Adipocyte (in vitro differentiated cells): ENCODE measurements around the gene CYP2A7.
"Not testable (repeated sequence)": the region's sequence is repeated elsewhere in the genome, so short reads cannot be mapped to it uniquely, and the experiment has no call there.

Source experiments
- DNase-seq: peaks from one replicate; pipeline ENCODE4 v3.0.0-alpha.2; 2015; ENCODE audit warnings: low read depth
- H3K27me3 ChIP-seq: replicated peaks from 2 replicates; pipeline ENCODE4 v1.7.0; 2013; ENCODE audit warnings: mild to moderate bottlenecking, low read length, moderate library complexity; ENCODE audit not compliant: control insufficient read depth, insufficient read depth
- H3K36me3 ChIP-seq: 2 replicates; pipeline ENCODE4 v1.7.0; 2013; ENCODE audit warnings: low read length, mild to moderate bottlenecking, moderate library complexity; ENCODE audit not compliant: control insufficient read depth, insufficient read depth, severe bottlenecking
- H3K4me1 ChIP-seq: 2 replicates; pipeline ENCODE4 v1.7.0; 2013; ENCODE audit warnings: mild to moderate bottlenecking, low read length, moderate library complexity; ENCODE audit not compliant: control insufficient read depth, insufficient read depth
- H3K4me3 ChIP-seq: 2 replicates; pipeline ENCODE4 v1.7.0; 2013; ENCODE audit warnings: mild to moderate bottlenecking, low read length, moderate library complexity
- H3K9ac ChIP-seq: 2 replicates; pipeline ENCODE4 v1.7.0; 2013; ENCODE audit warnings: mild to moderate bottlenecking, low read length, moderate library complexity
- H3K9me3 ChIP-seq: 2 replicates; pipeline ENCODE4 v1.7.0; 2013; ENCODE audit warnings: mild to moderate bottlenecking, low read length, moderate library complexity; ENCODE audit not compliant: control insufficient read depth

Gene CYP2A7, protein sequence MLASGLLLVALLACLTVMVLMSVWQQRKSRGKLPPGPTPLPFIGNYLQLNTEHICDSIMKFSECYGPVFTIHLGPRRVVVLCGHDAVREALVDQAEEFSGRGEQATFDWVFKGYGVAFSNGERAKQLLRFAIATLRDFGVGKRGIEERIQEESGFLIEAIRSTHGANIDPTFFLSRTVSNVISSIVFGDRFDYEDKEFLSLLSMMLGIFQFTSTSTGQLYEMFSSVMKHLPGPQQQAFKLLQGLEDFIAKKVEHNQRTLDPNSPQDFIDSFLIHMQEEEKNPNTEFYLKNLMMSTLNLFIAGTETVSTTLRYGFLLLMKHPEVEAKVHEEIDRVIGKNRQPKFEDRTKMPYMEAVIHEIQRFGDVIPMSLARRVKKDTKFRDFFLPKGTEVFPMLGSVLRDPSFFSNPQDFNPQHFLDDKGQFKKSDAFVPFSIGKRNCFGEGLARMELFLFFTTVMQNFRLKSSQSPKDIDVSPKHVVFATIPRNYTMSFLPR

DNA sequence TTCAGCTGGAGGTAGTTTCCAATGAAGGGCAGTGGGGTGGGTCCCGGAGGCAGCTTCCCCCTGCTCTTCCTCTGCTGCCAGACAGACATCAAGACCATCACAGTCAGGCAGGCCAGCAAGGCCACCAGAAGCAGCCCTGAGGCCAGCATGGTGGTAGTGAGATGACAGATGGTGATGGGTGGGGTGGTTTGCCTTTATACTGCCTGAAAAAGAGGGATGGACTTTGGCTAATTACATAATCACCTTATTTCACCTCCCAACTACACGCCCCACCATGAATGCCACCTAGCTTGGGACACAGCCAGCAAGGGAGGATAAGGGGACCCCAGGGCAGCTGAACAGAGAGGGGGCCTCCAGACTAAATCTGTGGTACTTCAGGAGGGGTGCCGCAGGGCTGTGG, at the start of gene CYP2A7:
CYP2A7 (minus strand) TSS at position 170 of the 400 bp plus-strand sequence; CDS start at position 149, 21 bp downstream.
- H3K4me1 ChIP-seq, DNase-seq, H3K27me3 ChIP-seq, H3K9ac ChIP-seq, H3K36me3 ChIP-seq, H3K4me3 ChIP-seq, H3K9me3 ChIP-seq: not testable (repeated sequence)

DNA sequence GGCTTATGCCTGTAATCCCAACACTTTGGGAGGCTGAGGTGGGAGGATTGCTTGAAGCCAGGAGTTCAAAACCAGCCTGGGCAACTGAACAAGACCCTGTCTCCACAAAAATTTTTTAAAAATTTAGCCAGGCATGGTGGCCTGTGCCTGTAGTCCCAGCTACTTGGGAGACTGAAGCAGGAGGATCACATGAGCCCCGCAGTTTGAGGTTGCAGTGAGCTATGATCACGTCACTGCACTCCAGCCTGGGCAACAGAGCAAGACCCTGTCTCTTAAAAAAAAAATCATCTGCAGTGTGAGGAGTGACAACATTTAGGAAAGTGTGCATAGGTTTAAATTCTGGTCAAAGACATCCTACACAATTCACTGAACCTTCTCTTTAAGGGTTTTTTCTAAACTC, 48.8 kb upstream of the CYP2A7 start:
- H3K27me3 ChIP-seq = peaks cover 13% of the 10 kb centered on the region
- H3K4me3 ChIP-seq, H3K9me3 ChIP-seq, DNase-seq, H3K4me1 ChIP-seq, H3K36me3 ChIP-seq, H3K9ac ChIP-seq: not testable (repeated sequence)

DNA sequence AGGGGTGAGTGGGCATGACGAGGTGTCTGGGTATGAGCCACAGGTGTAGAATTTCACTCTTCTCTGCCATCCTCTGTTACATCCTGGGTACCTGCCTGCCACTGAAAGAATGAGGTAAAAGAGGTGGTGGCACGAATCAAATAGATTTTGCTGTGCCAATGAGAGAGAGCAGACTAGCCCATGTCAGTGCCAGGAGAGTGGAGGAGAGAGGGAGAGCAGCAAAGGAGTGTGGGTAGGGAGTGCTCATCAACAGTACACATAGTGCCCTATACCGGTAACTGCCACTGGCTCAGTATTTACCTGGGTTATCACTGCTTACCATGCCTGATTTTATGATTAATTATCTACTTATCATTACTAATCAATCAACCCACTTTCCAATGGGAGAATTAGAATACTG, 47.9 kb upstream of the CYP2A7 start:
- not testable (repeated sequence) for H3K4me1 ChIP-seq, H3K36me3 ChIP-seq, H3K4me3 ChIP-seq, H3K9me3 ChIP-seq, H3K9ac ChIP-seq, DNase-seq
- H3K27me3 ChIP-seq = peaks cover 12% of the 10 kb centered on the region

DNA sequence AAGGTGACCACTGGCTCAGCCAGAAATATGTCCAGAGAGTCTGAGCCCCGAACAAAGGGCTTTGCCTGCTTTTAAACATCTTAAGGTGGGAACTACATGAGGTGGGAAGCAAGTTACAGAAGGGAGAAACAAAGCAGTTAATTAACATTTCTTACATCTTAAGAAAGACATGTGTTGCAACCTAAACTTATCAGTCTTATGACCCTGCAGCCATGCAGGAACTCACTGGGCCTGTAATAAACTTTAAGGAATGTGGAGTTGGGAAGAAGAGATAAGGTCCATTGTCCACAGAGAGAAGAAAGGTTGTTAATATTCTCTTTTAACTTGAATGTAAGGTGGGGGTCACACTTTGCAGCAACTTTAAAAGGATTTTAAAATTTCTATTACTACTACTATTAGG, 46.8 kb upstream of the CYP2A7 start:
- H3K27me3 ChIP-seq = peaks cover 12% of the 10 kb centered on the region
- no peak for DNase-seq
- H3K36me3 ChIP-seq = no peaks in the 10 kb centered on the region
- no peak overlapping the region for H3K9ac ChIP-seq
- no peaks in the 10 kb centered on the region for H3K4me1 ChIP-seq
- H3K4me3 ChIP-seq = no peak overlapping the region
- H3K9me3 ChIP-seq = no peaks in the 10 kb centered on the region

DNA sequence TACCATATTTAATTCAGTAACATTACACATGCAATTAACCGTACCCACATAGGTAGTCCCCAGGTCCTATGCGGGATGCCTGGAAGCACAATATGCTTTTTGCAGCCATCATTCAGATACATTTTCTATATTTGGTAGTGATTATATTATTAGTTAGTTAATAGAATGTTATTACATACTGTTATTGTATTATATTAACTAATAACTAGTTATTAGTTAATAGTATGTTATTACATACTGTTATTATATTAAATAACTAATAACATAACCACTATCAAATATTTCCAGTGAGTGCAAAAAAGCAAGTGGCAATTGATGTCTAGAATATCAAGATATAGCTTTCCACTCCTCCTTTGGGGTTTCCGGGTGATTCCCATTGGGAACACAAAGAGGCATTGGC, 45.5 kb upstream of the CYP2A7 start:
- H3K27me3 ChIP-seq = peaks cover 16% of the 10 kb centered on the region

DNA sequence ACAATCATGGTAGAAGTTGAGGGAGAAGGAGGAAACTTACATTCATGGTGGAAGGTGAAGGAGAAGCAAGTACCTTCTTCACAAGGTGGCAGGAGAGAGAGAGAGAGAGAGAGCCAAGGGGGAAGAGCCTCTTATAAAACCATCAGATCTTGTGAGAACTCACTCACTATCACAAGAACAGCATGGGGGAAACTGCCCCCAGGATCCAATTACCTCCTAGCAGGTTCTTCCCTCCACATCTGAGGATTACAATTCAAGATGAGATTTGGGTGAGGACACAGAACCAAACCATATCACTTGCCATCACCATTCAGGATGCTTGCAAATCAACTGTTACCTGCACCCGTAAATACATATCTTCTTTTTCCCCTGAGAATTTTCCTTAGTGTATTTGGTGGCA, 44.2 kb upstream of the CYP2A7 start:
- H3K9me3 ChIP-seq, H3K9ac ChIP-seq, H3K4me3 ChIP-seq, H3K36me3 ChIP-seq, DNase-seq, H3K4me1 ChIP-seq: not testable (repeated sequence)
- peaks cover 18% of the 10 kb centered on the region for H3K27me3 ChIP-seq

More for the DNA sequence above, 45.5 kb upstream of the CYP2A7 start:
- Histone ChIP-seq H3K36me3 (no peaks in the 10 kb centered on the region), H3K4me1 (no peaks in the 10 kb centered on the region), H3K9ac (no peak overlapping the region), H3K9me3 (no peaks in the 10 kb centered on the region), H3K4me3 (no peak overlapping the region)
- DNase-seq = no peak

DNA sequence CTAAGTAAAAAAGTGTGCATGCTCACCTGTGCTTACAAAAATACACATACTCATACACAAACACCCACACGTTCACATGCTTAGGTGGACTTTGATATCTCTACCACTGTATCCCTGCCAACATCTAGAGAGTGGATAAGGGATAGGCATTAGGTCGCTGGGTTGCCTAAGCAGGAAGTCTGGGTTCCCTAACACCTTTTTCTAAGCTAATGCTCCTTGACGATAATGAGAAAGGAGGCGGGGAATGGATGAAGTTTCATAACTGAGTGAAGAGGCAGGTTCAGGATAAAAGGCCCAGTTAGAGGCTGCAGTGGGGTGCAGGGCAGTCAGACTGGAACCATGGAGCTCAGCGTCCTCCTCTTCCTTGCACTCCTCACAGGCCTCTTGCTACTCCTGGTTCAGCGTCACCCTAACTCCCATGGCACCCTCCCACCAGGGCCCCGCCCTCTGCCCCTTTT, 41.9 kb upstream of the CYP2A7 start:
- Histone ChIP-seq H3K9ac (no peak overlapping the region), H3K4me3 (no peak overlapping the region), H3K27me3 (peaks cover 14% of the 10 kb centered on the region), H3K36me3 (no peaks in the 10 kb centered on the region), H3K4me1 (no peaks in the 10 kb centered on the region), H3K9me3 (peaks cover 13% of the 10 kb centered on the region)
- no peak for DNase-seq

DNA sequence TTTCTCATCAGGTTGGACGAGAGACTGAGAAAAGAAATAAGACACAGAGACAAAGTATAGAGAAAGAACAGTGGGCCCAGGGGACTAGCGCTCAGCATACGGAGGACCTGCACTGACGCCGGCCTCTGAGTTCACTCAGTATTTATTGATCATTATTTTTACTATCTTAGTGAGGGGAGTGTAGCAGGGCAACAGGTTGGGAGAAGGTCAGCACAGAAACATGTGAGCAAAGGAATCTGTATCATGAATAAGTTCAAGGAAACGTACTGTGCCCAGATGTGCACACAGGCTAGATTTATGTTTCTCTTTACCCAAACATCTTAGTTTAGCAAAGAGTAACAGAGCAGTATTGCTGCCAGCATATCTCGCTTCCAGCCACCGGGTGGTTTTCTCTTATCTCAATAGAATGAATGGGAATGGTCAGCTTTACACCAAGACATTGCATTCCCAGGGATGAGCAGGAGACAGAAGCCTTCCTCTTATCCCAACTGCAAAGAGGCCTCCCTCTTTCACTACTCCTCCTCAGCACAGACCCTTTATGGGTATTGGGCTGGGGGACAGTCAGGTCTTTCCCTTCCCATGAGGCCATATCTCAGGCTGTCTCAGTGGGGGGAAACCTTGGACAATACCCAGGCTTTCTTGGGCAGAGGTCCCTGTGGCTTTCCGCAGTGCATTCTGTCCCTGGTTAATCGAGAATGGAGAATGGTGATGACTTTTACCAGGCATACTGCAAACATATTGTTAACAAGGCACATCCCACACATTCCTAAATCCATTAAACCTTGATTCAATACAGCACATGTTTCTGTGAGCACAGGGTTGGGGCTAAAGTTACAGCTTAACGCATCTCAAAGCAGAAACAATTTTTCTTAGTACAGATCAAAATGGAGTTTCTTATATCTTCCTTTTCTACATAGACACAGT, 40.5 kb upstream of the CYP2A7 start:
- not testable (repeated sequence) for H3K4me3 ChIP-seq, DNase-seq, H3K36me3 ChIP-seq

DNA sequence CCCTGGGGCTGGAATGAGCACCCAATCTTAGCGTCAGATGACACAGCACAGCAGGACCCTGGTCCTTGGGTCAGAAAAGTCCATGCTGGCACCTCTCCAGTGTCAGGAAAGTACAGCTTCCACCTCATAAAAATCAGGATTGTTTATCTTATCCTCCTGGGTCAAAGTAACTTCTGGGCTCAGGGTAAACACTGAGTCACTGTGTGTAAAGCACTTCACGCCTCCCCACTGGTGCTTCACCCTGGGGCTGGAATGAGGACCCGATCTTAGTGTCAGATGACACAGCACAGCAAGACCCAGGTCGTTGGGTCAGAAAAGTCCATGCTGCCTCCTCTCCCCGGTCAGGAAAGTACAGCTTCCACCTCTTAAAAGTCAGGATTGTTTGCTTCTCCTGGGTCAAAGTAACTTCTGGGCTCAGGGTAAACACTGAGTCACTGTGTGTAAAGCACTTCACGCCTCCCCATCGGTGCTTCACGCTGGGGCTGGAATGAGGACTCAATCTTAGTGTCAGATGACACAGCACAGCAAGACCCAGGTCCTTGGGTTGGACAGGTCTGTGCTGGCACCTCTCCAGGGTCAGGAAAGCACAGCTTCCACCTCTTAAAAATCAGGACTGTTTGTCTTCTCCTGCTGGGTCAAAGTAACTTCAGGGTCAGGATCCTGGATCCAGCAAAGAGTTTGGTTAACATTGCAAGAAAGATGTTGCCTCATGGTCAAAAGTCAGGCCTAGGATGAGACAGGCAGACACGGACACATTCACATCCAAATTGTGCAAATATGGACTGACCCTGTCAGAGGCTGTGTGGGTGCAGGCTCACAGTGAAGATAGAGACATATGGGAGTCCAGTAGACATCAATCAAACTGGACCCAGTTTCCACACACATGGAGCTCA, 39.2 kb upstream of the CYP2A7 start:
- no peak overlapping the region for H3K9ac ChIP-seq
- no peak for DNase-seq
- H3K4me3 ChIP-seq = no peak overlapping the region
- no peaks in the 10 kb centered on the region for H3K4me1 ChIP-seq
- peaks cover 15% of the 10 kb centered on the region for H3K9me3 ChIP-seq
- H3K36me3 ChIP-seq = no peaks in the 10 kb centered on the region
- H3K27me3 ChIP-seq = peaks cover 14% of the 10 kb centered on the region

More for the DNA sequence above, 40.5 kb upstream of the CYP2A7 start:
- peaks cover 13% of the 10 kb centered on the region for H3K9me3 ChIP-seq
- not testable (repeated sequence) for H3K9ac ChIP-seq, H3K4me1 ChIP-seq
- peaks cover 14% of the 10 kb centered on the region for H3K27me3 ChIP-seq

DNA sequence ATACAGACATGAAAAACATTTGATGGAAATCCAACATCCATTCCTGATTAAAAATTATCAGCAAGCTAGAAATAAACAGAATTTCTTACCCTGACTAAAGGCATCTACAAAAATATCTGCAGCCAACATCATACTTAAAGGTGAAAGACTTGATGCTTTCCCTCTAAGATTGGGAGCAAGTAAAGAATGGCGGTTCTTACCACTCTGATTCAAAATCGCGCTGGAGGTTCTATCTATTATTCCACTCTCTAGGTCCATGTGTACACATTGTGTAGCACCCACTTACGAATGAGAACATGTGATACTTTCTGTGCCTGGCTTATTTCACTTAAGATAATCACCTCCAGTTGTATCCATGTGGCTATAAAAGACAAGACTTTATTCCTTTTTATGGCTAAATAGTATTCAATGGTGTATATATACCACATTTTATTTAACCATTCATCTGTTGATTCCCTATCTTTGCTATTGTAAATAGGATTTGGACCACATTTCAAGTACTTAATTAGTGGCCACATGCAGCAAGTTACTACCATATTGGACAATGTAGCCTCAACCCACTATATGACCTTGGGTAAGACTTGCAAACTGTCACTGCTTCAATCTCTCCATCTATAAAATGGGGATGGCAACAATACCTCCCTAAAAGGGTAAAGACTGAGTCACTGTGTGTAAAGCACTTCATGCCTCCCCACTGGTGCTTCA, 38.4 kb upstream of the CYP2A7 start:
- DNase-seq = no peak
- Histone ChIP-seq H3K27me3 (peaks cover 14% of the 10 kb centered on the region), H3K4me3 (no peak overlapping the region), H3K4me1 (no peaks in the 10 kb centered on the region), H3K36me3 (no peaks in the 10 kb centered on the region), H3K9me3 (peaks cover 15% of the 10 kb centered on the region), H3K9ac (no peak overlapping the region)
